WTC11 (cell line): ENCODE results near the gene ZSWIM4. TPM values are rescaled to one million over a fixed set of nuclear protein-coding genes. Genes with fewer than 3 reads are reported as not detected.
A peak's percentile ranks its signal among the peaks of the same experiment; 100 is the strongest.

Source experiments
- ATAC-seq: fragments of 200-7000 bp; cut with Tn5 transposase; 2 replicates; pipeline ENCODE4 v1.10.0; 2021; ENCODE audit warnings: mild to moderate bottlenecking, moderate library complexity
- CTCF ChIA-PET: fragments of 300-600 bp; sonication (Branson Sonifier 250); formaldehyde crosslinking; loops from one replicate; lab custom pipeline; 2021; ENCODE audit warnings: antibody characterized with exemption; lab: Charles Lee
- POLR2A ChIA-PET: fragments of 350-600 bp; sonication (Branson Sonifier 250); formaldehyde crosslinking; loops from one replicate; lab custom pipeline; 2021; ENCODE audit warnings: antibody characterized with exemption; lab: Charles Lee
- DNase-seq: peaks from one replicate; pipeline ENCODE4 v3.0.0; 2021; ENCODE audit warnings: low spot score
- H3K27ac Mint-ChIP-seq: 2 replicates; pipeline ENCODE4 v1.8.0; 2021; ENCODE audit warnings: mixed read lengths
- H3K27me3 Mint-ChIP-seq: 2 replicates; pipeline ENCODE4 v1.8.0; 2021; ENCODE audit warnings: low read depth, mild to moderate bottlenecking, moderate library complexity, mixed read lengths
- H3K36me3 Mint-ChIP-seq: 2 replicates; pipeline ENCODE4 v1.8.0; 2021; ENCODE audit warnings: mixed read lengths
- H3K4me1 Mint-ChIP-seq: 2 replicates; pipeline ENCODE4 v1.8.0; 2022; ENCODE audit warnings: mixed read lengths
- H3K4me3 Mint-ChIP-seq: 2 replicates; pipeline ENCODE4 v1.8.0; 2021; ENCODE audit warnings: mild to moderate bottlenecking, moderate library complexity, mixed read lengths
- H3K9me3 Mint-ChIP-seq: 2 replicates; pipeline ENCODE4 v1.8.0; 2021; ENCODE audit warnings: mixed read lengths
- FOXP1 ChIP-seq: sonication (generic); formaldehyde crosslinking; IDR thresholded peaks from 2 replicates; pipeline ENCODE4 v1.8.0; 2022; ENCODE audit warnings: missing genetic modification reagents, mild to moderate bottlenecking, moderate library complexity, borderline replicate concordance
- GTF2I ChIP-seq: fragments of 250-450 bp; sonication (Bioruptor Pico); conservative IDR thresholded peaks from 2 replicates; pipeline ENCODE4 v1.4.0; 2021; ENCODE audit warnings: mild to moderate bottlenecking
- NFE2L1 ChIP-seq: sonication (generic); formaldehyde crosslinking; IDR thresholded peaks from 2 replicates; pipeline ENCODE4 v1.8.1; 2023; ENCODE audit warnings: missing genetic modification reagents
- TEAD4 ChIP-seq: sonication (generic); formaldehyde crosslinking; IDR thresholded peaks from 2 replicates; pipeline ENCODE4 v1.8.0; 2022; ENCODE audit warnings: mild to moderate bottlenecking, missing genetic modification reagents
- ZNF121 ChIP-seq: sonication (generic); formaldehyde crosslinking; IDR thresholded peaks from 2 replicates; pipeline ENCODE4 v1.8.0; 2023; ENCODE audit warnings: missing genetic modification reagents
- total RNA-seq: library from RNA; stranded (reverse); gene quantifications from 3 replicates; pipeline ENCODE4 v1.2.3, GENCODE V29; 2021
- TF ChIP-seq, protein P1 (sequence below): sonication (generic); formaldehyde crosslinking; IDR thresholded peaks from 2 replicates; pipeline ENCODE4 v1.8.1; 2023; ENCODE audit warnings: mild to moderate bottlenecking, missing genetic modification reagents, moderate library complexity
- TF ChIP-seq, protein P2 (sequence below): sonication (generic); formaldehyde crosslinking; IDR thresholded peaks from 2 replicates; pipeline ENCODE4 v1.8.1; 2022; ENCODE audit warnings: mild to moderate bottlenecking, moderate library complexity, missing genetic modification reagents
- TF ChIP-seq, protein P3 (sequence below): sonication (generic); formaldehyde crosslinking; IDR thresholded peaks from 2 replicates; pipeline ENCODE4 v1.8.1; 2023; ENCODE audit warnings: mild to moderate bottlenecking, missing genetic modification reagents
- TF ChIP-seq, protein P4 (sequence below): sonication (generic); formaldehyde crosslinking; IDR thresholded peaks from 2 replicates; pipeline ENCODE4 v1.8.0; 2022; ENCODE audit warnings: mild to moderate bottlenecking, missing genetic modification reagents
- TF ChIP-seq, protein P5 (sequence below): sonication (generic); formaldehyde crosslinking; IDR thresholded peaks from 2 replicates; pipeline ENCODE4 v1.8.1; 2023; ENCODE audit warnings: mild to moderate bottlenecking, missing genetic modification reagents, borderline replicate concordance
- TF ChIP-seq, protein P6 (sequence below): sonication (generic); formaldehyde crosslinking; IDR thresholded peaks from 2 replicates; pipeline ENCODE4 v1.8.0; 2023; ENCODE audit warnings: mild to moderate bottlenecking, missing genetic modification reagents

Gene ZSWIM4
- total RNA-seq, 1 experiment from 2014 or later = 33.4 TPM

DNA sequence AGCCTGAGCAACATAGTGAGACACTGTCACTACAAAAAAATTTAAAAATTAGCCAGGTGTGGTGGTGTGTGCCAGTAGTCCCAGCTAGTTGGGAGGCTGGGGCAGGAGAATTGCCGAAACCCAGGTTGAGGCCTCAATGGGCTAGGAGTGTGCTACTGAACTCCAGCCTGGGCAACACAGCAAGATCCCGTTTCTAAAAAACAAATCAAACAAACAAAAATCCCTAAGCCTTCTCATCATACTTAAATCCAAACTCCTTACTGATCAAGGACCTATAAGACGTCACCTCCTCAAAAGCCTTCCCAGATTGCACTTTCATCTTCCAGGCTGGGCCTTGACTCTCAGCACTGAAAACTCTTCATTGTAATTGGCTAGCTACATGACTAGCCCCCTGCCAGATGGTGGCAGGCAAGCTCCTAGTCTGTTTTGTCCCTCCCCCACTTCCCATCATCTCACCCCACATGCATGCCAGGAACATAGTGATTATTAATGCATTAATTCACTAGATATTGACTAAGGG lies 64.2 kb downstream of the ZSWIM4 start:
- peaks cover 6% of the 10 kb centered on the region for H3K4me1 Mint-ChIP-seq
- ATAC-seq (no peak), DNase-seq (no peak)
- no peaks in the 10 kb centered on the region for H3K36me3 Mint-ChIP-seq
- H3K4me3 Mint-ChIP-seq = no peak overlapping the region
- TF ChIP-seq ZNF121 (CRISPR knock-in tag) (peak; percentile 67; the same call in 1 of the 2 replicates), GTF2I (CRISPR knock-in tag) (0 out of 2 replicates have a peak, but pooled peaks have one; percentile 36), FOXP1 (CRISPR knock-in tag) (no peak)
- TF ChIP-seq, protein P1, sequence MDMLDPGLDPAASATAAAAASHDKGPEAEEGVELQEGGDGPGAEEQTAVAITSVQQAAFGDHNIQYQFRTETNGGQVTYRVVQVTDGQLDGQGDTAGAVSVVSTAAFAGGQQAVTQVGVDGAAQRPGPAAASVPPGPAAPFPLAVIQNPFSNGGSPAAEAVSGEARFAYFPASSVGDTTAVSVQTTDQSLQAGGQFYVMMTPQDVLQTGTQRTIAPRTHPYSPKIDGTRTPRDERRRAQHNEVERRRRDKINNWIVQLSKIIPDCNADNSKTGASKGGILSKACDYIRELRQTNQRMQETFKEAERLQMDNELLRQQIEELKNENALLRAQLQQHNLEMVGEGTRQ (CRISPR knock-in tag) = no peak
- TF ChIP-seq, protein P2, sequence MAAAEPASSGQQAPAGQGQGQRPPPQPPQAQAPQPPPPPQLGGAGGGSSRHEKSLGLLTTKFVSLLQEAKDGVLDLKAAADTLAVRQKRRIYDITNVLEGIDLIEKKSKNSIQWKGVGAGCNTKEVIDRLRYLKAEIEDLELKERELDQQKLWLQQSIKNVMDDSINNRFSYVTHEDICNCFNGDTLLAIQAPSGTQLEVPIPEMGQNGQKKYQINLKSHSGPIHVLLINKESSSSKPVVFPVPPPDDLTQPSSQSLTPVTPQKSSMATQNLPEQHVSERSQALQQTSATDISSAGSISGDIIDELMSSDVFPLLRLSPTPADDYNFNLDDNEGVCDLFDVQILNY (CRISPR knock-in tag) = no peak
- TF ChIP-seq, protein P3, sequence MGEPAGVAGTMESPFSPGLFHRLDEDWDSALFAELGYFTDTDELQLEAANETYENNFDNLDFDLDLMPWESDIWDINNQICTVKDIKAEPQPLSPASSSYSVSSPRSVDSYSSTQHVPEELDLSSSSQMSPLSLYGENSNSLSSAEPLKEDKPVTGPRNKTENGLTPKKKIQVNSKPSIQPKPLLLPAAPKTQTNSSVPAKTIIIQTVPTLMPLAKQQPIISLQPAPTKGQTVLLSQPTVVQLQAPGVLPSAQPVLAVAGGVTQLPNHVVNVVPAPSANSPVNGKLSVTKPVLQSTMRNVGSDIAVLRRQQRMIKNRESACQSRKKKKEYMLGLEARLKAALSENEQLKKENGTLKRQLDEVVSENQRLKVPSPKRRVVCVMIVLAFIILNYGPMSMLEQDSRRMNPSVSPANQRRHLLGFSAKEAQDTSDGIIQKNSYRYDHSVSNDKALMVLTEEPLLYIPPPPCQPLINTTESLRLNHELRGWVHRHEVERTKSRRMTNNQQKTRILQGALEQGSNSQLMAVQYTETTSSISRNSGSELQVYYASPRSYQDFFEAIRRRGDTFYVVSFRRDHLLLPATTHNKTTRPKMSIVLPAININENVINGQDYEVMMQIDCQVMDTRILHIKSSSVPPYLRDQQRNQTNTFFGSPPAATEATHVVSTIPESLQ (CRISPR knock-in tag) = no peak
- CTCF ChIA-PET = interaction anchor here (0.7 to 7.4 kb wide), 7 partner anchors 13 to 172 kb away, joined by 3 to 80 read pairs (median 3); partner anchors contain the start of gene IL27RA
- no peaks in the 10 kb centered on the region for H3K9me3 Mint-ChIP-seq
- peaks cover 27% of the 10 kb centered on the region for H3K27me3 Mint-ChIP-seq
- H3K27ac Mint-ChIP-seq = no peak overlapping the region
- POLR2A ChIA-PET = interaction anchor here (0.9 to 1.1 kb wide), 2 partner anchors 13 to 84 kb away, joined by 3 to 4 read pairs; no protein-coding TSS in a partner anchor

DNA sequence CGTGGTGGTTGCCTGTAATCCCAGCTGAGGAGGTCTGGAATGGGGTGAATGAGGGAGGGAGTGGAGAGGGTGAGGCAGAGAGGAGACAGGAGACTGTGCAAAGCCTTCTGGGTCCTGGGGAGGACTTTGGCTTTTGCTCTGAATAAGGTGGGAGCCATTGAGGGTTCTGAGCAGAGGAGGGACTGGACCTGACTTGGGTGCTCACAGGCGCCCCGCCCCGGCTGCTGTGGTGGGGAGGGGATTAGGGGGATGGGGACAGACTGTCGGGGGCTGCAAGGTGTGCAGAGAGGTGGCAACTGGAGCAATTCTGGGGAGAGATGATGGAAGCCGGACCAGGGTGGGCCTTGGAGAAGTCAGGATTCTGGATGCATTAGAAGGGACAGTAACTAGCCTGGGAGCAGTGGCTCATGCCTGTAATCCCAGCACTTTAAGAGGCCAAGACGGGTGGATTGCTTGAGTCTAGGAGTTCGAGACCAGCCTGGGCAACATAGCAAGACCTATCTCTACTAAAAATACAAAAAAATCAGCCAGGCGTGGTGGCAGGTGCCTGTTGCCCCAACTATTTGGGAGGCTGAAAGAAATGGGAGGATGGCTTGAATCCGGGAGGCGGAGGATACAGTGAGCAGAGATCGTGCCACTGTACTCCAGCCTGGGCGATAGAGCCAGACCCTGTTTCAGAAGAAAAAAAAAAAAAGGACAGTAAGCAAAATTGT lies 65.6 kb downstream of the ZSWIM4 start:
- ATAC-seq (no peak), DNase-seq (no peak)
- Mint-ChIP-seq H3K36me3 (no peaks in the 10 kb centered on the region), H3K27ac (no peak overlapping the region), H3K4me1 (peaks cover 8% of the 10 kb centered on the region), H3K27me3 (peaks cover 32% of the 10 kb centered on the region), H3K9me3 (no peaks in the 10 kb centered on the region), H3K4me3 (peak overlapping the region; percentile 75; the same call in 1 of the 2 replicates)
- TF ChIP-seq ZNF121 (CRISPR knock-in tag) (peak; percentile 41; the same call in 1 of the 2 replicates), TEAD4 (CRISPR knock-in tag) (no peak)
- ChIA-PET CTCF (interaction anchor here (0.6 to 7.4 kb wide), 24 partner anchors 9 to 432 kb away, joined by 3 to 80 read pairs (median 14); partner anchors contain the start of genes C19orf53 and ZSWIM4), POLR2A (interaction anchor here (1.6 to 2.3 kb wide), 3 partner anchors 14 to 64 kb away, joined by 6 to 26 read pairs (median 10); no protein-coding TSS in a partner anchor)

DNA sequence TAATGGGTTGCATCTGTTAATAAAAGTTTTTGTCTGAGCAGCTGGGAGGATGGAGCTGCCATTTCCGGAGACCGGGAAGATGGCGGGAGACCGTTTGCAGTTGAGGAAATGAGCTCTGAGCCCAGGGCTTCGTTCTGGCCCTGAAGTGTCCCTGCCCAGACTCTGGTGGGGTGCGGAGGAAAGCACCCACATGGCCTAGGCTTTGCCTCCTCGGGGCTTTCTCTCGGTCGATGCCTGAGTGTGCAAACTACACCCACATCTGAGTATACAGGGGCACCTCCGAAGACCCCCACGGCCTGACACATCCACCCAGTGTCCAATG lies 66.1 kb downstream of the ZSWIM4 start:
- ChIA-PET CTCF (interaction anchor here (1.2 to 7.4 kb wide), 22 partner anchors 9 to 210 kb away, joined by 4 to 80 read pairs (median 16); partner anchors contain the start of genes C19orf53, MISP3, RLN3 and ZSWIM4), POLR2A (interaction anchor here (1.5 to 2.3 kb wide), 5 partner anchors 14 to 114 kb away, joined by 3 to 26 read pairs (median 6); partner anchors contain the start of gene C19orf53)
- TF ChIP-seq, protein P4, sequence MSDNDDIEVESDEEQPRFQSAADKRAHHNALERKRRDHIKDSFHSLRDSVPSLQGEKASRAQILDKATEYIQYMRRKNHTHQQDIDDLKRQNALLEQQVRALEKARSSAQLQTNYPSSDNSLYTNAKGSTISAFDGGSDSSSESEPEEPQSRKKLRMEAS = 0 out of 2 replicates have a peak, but pooled peaks have one; percentile 3
- no peak for TF ChIP-seq NFE2L1 (CRISPR knock-in tag)
- peaks cover 10% of the 10 kb centered on the region for H3K4me1 Mint-ChIP-seq
- peaks cover 36% of the 10 kb centered on the region for H3K27me3 Mint-ChIP-seq
- peak overlapping the region; percentile 75 for H3K4me3 Mint-ChIP-seq
- H3K27ac Mint-ChIP-seq = no peak overlapping the region; the same call in 1 of the 2 replicates
- no peak for DNase-seq
- no peaks in the 10 kb centered on the region for H3K9me3 Mint-ChIP-seq
- no peaks in the 10 kb centered on the region for H3K36me3 Mint-ChIP-seq
- ATAC-seq = no peak

DNA sequence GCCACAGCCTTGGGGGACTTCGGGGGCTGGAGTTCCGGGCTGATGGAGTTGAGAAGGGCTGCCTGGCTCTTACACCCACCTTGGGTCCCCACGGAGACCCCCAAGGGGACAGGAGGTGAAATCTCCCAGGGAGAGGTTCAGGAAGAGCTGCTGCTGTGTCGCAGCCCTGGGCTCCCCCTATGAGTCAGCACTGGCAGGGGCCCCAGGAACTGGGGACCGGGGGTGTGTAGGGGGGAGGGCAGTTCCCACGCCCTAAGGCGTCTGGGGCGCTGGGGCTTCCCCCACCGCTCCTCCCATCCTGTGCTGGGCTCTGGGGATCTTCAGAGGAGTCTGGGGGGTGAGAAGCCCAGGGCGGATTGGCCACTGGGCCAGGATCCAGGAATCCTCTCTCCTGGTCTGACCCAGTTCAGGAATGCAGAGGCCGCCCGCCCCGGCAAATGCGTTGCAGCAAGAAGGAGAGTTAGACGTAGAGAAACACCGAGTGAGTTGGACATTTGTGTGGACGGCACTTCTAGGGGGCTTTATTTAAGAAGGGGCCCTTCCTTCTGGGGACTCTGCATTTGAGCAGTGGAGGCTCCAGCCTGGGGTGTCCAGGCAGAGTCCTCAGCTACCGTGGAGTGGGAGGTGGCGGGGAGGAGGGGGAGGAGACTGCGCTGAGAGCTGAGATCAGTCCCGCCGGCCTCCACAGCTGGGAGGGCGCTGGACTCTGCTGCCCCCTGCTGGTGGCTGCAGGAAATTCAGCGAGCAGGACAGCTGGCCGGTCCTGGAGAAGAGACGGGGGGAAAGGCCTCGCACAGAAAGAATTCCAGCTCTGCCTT lies 66.7 kb downstream of the ZSWIM4 start:
- peaks cover 13% of the 10 kb centered on the region for H3K4me1 Mint-ChIP-seq
- peak overlapping the region; percentile 75 for H3K4me3 Mint-ChIP-seq
- H3K27me3 Mint-ChIP-seq = peaks cover 42% of the 10 kb centered on the region
- peak; percentile 95 for DNase-seq
- no peaks in the 10 kb centered on the region for H3K36me3 Mint-ChIP-seq
- POLR2A ChIA-PET = interaction anchor here (0.9 to 2.3 kb wide), 8 partner anchors 15 to 114 kb away, joined by 3 to 26 read pairs (median 5); partner anchors contain the start of genes C19orf53 and ZSWIM4
- no peak overlapping the region; the same call in 1 of the 2 replicates for H3K27ac Mint-ChIP-seq
- peak; percentile 79 for ATAC-seq
- H3K9me3 Mint-ChIP-seq = no peaks in the 10 kb centered on the region
- CTCF ChIA-PET = interaction anchor here (0.5 to 7.4 kb wide), 63 partner anchors 9 to 636 kb away, joined by 3 to 80 read pairs (median 6); partner anchors contain the start of genes ASF1B, C19orf53, DCAF15 and IL27RA
- TF ChIP-seq, protein P4 = no peak; the same call in 1 of the 2 replicates
- TF ChIP-seq, protein P5, sequence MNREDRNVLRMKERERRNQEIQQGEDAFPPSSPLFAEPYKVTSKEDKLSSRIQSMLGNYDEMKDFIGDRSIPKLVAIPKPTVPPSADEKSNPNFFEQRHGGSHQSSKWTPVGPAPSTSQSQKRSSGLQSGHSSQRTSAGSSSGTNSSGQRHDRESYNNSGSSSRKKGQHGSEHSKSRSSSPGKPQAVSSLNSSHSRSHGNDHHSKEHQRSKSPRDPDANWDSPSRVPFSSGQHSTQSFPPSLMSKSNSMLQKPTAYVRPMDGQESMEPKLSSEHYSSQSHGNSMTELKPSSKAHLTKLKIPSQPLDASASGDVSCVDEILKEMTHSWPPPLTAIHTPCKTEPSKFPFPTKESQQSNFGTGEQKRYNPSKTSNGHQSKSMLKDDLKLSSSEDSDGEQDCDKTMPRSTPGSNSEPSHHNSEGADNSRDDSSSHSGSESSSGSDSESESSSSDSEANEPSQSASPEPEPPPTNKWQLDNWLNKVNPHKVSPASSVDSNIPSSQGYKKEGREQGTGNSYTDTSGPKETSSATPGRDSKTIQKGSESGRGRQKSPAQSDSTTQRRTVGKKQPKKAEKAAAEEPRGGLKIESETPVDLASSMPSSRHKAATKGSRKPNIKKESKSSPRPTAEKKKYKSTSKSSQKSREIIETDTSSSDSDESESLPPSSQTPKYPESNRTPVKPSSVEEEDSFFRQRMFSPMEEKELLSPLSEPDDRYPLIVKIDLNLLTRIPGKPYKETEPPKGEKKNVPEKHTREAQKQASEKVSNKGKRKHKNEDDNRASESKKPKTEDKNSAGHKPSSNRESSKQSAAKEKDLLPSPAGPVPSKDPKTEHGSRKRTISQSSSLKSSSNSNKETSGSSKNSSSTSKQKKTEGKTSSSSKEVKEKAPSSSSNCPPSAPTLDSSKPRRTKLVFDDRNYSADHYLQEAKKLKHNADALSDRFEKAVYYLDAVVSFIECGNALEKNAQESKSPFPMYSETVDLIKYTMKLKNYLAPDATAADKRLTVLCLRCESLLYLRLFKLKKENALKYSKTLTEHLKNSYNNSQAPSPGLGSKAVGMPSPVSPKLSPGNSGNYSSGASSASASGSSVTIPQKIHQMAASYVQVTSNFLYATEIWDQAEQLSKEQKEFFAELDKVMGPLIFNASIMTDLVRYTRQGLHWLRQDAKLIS (CRISPR knock-in tag) = no peak
- TF ChIP-seq, protein P6, sequence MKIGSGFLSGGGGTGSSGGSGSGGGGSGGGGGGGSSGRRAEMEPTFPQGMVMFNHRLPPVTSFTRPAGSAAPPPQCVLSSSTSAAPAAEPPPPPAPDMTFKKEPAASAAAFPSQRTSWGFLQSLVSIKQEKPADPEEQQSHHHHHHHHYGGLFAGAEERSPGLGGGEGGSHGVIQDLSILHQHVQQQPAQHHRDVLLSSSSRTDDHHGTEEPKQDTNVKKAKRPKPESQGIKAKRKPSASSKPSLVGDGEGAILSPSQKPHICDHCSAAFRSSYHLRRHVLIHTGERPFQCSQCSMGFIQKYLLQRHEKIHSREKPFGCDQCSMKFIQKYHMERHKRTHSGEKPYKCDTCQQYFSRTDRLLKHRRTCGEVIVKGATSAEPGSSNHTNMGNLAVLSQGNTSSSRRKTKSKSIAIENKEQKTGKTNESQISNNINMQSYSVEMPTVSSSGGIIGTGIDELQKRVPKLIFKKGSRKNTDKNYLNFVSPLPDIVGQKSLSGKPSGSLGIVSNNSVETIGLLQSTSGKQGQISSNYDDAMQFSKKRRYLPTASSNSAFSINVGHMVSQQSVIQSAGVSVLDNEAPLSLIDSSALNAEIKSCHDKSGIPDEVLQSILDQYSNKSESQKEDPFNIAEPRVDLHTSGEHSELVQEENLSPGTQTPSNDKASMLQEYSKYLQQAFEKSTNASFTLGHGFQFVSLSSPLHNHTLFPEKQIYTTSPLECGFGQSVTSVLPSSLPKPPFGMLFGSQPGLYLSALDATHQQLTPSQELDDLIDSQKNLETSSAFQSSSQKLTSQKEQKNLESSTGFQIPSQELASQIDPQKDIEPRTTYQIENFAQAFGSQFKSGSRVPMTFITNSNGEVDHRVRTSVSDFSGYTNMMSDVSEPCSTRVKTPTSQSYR (CRISPR knock-in tag) = no peak
